Smooth muscle cell (in vitro differentiated cells): ENCODE measurements around the gene HEPHL1. TPM values are rescaled to one million over a fixed set of nuclear protein-coding genes. Genes with fewer than 3 reads are reported as not detected.

Experiments
- DNase-seq: peaks from one replicate; lab custom pipeline; 2025; ENCODE audit not compliant: unreplicated experiment; lab: John Stamatoyannopoulos, UW
- H2AFZ ChIP-seq: fragments of 200-600 bp; sonication (generic); 2 replicates; pipeline ENCODE4 v1.6.0; 2016; ENCODE audit warnings: antibody characterized with exemption, low read depth, mild to moderate bottlenecking
- H3F3A ChIP-seq: fragments of 200-600 bp; sonication (generic); 2 replicates; pipeline ENCODE4 v1.6.0; 2017; ENCODE audit warnings: antibody characterized with exemption, low read depth
- H3K27ac ChIP-seq: fragments of 200-600 bp; sonication (generic); 2 replicates; pipeline ENCODE4 v1.5.1; 2016; ENCODE audit warnings: low read depth, mild to moderate bottlenecking
- H3K27me3 ChIP-seq: fragments of 200-600 bp; sonication (generic); 2 replicates; pipeline ENCODE4 v1.6.1; 2016; ENCODE audit warnings: low read depth, mild to moderate bottlenecking
- H3K36me3 ChIP-seq: fragments of 200-600 bp; sonication (generic); 2 replicates; pipeline ENCODE4 v1.5.1; 2016; ENCODE audit warnings: low read depth
- H3K4me1 ChIP-seq: fragments of 200-600 bp; sonication (generic); 2 replicates; pipeline ENCODE4 v1.5.1; 2016; ENCODE audit warnings: low read depth
- H3K4me2 ChIP-seq: fragments of 200-600 bp; sonication (generic); 2 replicates; pipeline ENCODE4 v1.6.0; 2016; ENCODE audit warnings: mild to moderate bottlenecking
- H3K4me3 ChIP-seq: fragments of 200-600 bp; sonication (generic); 2 replicates; pipeline ENCODE4 v1.5.1; 2016; ENCODE audit warnings: mild to moderate bottlenecking
- H3K79me2 ChIP-seq: fragments of 200-600 bp; sonication (generic); 2 replicates; pipeline ENCODE4 v1.6.0; 2016; ENCODE audit warnings: low read depth, mild to moderate bottlenecking
- H3K9ac ChIP-seq: fragments of 200-600 bp; sonication (generic); 2 replicates; pipeline ENCODE4 v1.6.0; 2016; ENCODE audit warnings: low read depth
- H3K9me3 ChIP-seq: fragments of 200-600 bp; sonication (generic); replicated peaks from 2 replicates; pipeline ENCODE4 v1.5.1; 2016; ENCODE audit warnings: low read depth
- H4K20me1 ChIP-seq: fragments of 200-600 bp; sonication (generic); 2 replicates; pipeline ENCODE4 v1.6.0; 2016; ENCODE audit warnings: low read depth
- WGBS: methylation state at CpG from one replicate; pipeline ENCODE4 v1.1.7; 2016; ENCODE audit warnings: low lambda C conversion rate; 5-methylcytosine and 5-hydroxymethylcytosine counted together
- polyA plus RNA-seq: library from polyadenylated mRNA; unstranded; fragments of >200 nt; fragmentation: Nextera tagmentation; extraction: Ambion mirVana; gene quantifications from 2 replicates; pipeline ENCODE4 v1.2.1, GENCODE V29; 2016
- total RNA-seq: library from RNA; depleted of rRNA; stranded (reverse); fragments of >200 nt; gene quantifications from 2 replicates; pipeline ENCODE4 v1.2.3, GENCODE V29; 2014
- TF ChIP-seq, protein P1 (sequence below): fragments of 200-600 bp; sonication (generic); IDR thresholded peaks from 2 replicates; pipeline ENCODE4 v1.5.1; 2017; ENCODE audit warnings: borderline replicate concordance, mild to moderate bottlenecking, antibody characterized with exemption; ENCODE audit not compliant: insufficient read depth, poor library complexity, severe bottlenecking

The HEPHL1 gene
- total and polyA plus RNA-seq, 2 experiments from 2014 or later: 0.13 to 0.21 TPM

DNA sequence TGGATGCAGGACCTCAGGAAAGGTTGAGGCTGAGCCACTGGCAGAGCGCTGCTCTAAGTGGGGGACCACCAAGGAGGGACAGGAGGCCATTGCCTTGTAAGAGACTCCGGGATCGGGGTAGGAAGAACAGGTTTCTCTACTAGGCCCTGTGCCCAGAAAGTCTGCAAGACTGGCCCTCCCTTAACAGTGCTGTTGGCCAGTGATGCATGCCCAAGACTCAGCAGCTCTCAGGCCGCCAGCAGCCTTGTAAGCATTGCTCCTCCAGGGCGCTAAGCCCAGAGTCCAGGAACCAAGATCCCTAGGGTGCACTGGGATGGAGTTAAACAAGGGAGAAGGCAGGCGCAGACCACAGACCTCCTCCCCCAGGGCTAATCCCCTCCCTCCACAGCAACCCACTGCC, 68.2 kb downstream of the HEPHL1 start:
- no peak overlapping the region for H2AFZ ChIP-seq
- H3F3A ChIP-seq: no peaks in the 10 kb centered on the region
- H3K27me3 ChIP-seq: no peaks in the 10 kb centered on the region
- H3K79me2 ChIP-seq: no peaks in the 10 kb centered on the region
- H3K9me3 ChIP-seq: no peaks in the 10 kb centered on the region
- TF ChIP-seq, protein P1, sequence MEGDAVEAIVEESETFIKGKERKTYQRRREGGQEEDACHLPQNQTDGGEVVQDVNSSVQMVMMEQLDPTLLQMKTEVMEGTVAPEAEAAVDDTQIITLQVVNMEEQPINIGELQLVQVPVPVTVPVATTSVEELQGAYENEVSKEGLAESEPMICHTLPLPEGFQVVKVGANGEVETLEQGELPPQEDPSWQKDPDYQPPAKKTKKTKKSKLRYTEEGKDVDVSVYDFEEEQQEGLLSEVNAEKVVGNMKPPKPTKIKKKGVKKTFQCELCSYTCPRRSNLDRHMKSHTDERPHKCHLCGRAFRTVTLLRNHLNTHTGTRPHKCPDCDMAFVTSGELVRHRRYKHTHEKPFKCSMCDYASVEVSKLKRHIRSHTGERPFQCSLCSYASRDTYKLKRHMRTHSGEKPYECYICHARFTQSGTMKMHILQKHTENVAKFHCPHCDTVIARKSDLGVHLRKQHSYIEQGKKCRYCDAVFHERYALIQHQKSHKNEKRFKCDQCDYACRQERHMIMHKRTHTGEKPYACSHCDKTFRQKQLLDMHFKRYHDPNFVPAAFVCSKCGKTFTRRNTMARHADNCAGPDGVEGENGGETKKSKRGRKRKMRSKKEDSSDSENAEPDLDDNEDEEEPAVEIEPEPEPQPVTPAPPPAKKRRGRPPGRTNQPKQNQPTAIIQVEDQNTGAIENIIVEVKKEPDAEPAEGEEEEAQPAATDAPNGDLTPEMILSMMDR: no peak
- H3K9ac ChIP-seq: no peak overlapping the region
- no peaks in the 10 kb centered on the region for H3K36me3 ChIP-seq
- H4K20me1 ChIP-seq: no peaks in the 10 kb centered on the region
- DNase-seq: no peak
- H3K4me3 ChIP-seq: no peak overlapping the region
- 96% methylated on average over 5 of the region's 6 CpGs for WGBS
- H3K4me1 ChIP-seq: no peaks in the 10 kb centered on the region
- no peak overlapping the region for H3K4me2 ChIP-seq
- no peak overlapping the region for H3K27ac ChIP-seq

DNA sequence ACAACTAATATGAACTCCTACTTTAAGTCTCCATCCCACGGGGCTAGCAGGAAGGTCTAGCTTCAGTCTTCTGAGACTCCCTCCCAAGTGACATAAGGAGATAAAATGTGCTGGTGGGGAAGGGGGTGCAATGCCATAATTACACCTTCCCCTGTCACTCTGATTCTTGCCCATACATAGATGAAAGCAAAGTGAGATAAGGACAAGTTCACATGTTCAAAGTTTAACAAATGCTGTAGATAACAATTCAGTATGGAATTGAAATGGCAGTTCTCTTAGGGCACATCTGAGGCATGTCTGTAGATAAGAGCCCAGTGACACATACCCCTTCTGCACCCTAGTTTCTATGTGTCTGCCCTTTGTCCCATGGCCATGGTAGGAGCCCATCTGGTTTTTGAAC, 69.2 kb downstream of the HEPHL1 start:
- Histone ChIP-seq H3K36me3 (no peaks in the 10 kb centered on the region), H3K4me3 (no peak overlapping the region), H3K79me2 (no peaks in the 10 kb centered on the region), H3K9me3 (no peaks in the 10 kb centered on the region), H3K27ac (no peak overlapping the region), H3K9ac (no peak overlapping the region), H2AFZ (no peak overlapping the region), H3K27me3 (no peaks in the 10 kb centered on the region), H4K20me1 (no peaks in the 10 kb centered on the region), H3K4me1 (no peaks in the 10 kb centered on the region), H3K4me2 (no peak overlapping the region), H3F3A (no peaks in the 10 kb centered on the region)
- TF ChIP-seq, protein P1: no peak
- no peak for DNase-seq
- WGBS: 92% methylated on average over 1 of the region's 1 CpG

DNA sequence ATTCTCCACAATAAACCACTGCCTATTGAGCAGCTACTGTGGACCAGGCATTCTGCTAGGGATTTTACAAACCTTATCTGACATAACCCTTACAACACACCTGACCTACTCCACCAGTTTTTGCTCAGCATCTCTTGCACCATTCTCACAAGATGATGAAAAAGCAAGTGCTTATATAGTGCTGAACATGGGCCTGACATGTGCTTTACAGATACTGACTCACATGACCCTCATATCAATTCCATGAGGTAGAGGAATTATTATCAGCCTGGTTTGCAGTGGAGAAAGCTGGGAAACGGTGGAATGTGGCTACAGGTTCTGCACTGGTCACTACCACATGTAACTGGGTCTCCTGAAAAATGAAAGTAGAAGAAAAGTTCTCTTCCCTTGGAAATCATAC, 69.9 kb downstream of the HEPHL1 start:
- Histone ChIP-seq H3K9me3 (no peaks in the 10 kb centered on the region), H3K79me2 (no peaks in the 10 kb centered on the region), H3K4me3 (no peak overlapping the region), H3K9ac (no peak overlapping the region), H3K36me3 (no peaks in the 10 kb centered on the region), H4K20me1 (no peaks in the 10 kb centered on the region), H3K27me3 (no peaks in the 10 kb centered on the region), H2AFZ (no peak overlapping the region), H3K4me1 (no peaks in the 10 kb centered on the region), H3F3A (no peaks in the 10 kb centered on the region), H3K4me2 (no peak overlapping the region), H3K27ac (no peak overlapping the region)
- 73% methylated on average over 1 of the region's 1 CpG for WGBS
- no peak for DNase-seq
- TF ChIP-seq, protein P1: no peak

DNA sequence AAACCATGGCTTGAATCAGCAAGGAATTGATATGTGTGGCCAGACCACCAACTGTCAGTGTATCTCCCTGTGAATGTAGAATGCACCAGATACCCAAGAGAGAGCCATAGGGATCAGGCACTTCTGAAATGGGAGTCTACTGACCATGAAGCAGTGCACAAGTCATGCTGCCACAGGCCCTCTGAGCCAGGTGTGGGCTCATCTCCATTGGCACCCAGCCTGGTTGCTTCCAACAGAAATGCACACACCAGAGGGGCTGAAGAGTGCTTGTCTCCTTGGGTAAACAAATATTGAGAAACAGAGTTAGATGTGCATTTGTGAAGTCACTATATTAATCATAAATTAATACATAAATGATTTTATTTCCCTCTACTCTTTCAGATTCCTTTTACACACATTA, 79.1 kb downstream of the HEPHL1 start:
- DNase-seq: no peak
- Histone ChIP-seq H3K27ac (no peak overlapping the region), H4K20me1 (no peaks in the 10 kb centered on the region), H3F3A (no peaks in the 10 kb centered on the region), H3K4me2 (no peak overlapping the region), H3K36me3 (no peaks in the 10 kb centered on the region), H3K4me3 (no peak overlapping the region), H3K9ac (no peak overlapping the region), H3K4me1 (no peaks in the 10 kb centered on the region), H3K9me3 (no peaks in the 10 kb centered on the region), H2AFZ (no peak overlapping the region), H3K27me3 (no peaks in the 10 kb centered on the region), H3K79me2 (no peaks in the 10 kb centered on the region)
- TF ChIP-seq, protein P1: no peak
